Nephron (organoid): ENCODE data around the gene TICAM1.

Experiments
- H3K27ac Mint-ChIP-seq, 3 experiments: 2 replicates each; pipeline ENCODE4 v1.8.0; 2020; ENCODE audit warnings: mixed read lengths in 3 of 3, mild to moderate bottlenecking in 2 of 3, moderate library complexity in 1 of 3
- H3K27me3 Mint-ChIP-seq: 2 replicates; pipeline ENCODE4 v1.8.0; 2021; ENCODE audit warnings: low read depth, mild to moderate bottlenecking, moderate library complexity, mixed read lengths
- H3K36me3 Mint-ChIP-seq: 2 replicates; pipeline ENCODE4 v1.8.0; 2020; ENCODE audit warnings: low read depth, mixed read lengths
- H3K4me1 Mint-ChIP-seq: 2 replicates; pipeline ENCODE4 v1.8.0; 2020; ENCODE audit warnings: mixed read lengths
- H3K4me3 Mint-ChIP-seq, 3 experiments: 2 replicates each; pipeline ENCODE4 v1.8.0; 2020; ENCODE audit warnings: mild to moderate bottlenecking in 3 of 3, mixed read lengths in 3 of 3, moderate library complexity in 2 of 3
- H3K9me3 Mint-ChIP-seq: 2 replicates; pipeline ENCODE4 v1.8.0; 2020; ENCODE audit warnings: mixed read lengths
- CTCF ChIP-seq, 3 experiments: fragments of 200-600 bp; sonication (generic); IDR thresholded peaks; one replicate each; pipeline ENCODE4 v1.5.0; 2021; ENCODE audit warnings: antibody characterized with exemption in 3 of 3; ENCODE audit not compliant: unreplicated experiment in 3 of 3

TICAM1 gene

GRCh38 chr19:4831304-4831978 lies at the start of gene TICAM1:
Gene TICAM1 (minus strand): TSS chr19:4831712. CDS start chr19:4818377, 13,335 bp downstream.
- H3K4me3 Mint-ChIP-seq = peak within 1 kb of the TSS; percentile 86 to 89 (median 86)
- peaks cover 1% of the 10 kb centered on the region for H3K36me3 Mint-ChIP-seq
- H3K27me3 Mint-ChIP-seq = peaks cover 7% of the 10 kb centered on the region
- no peak for TF ChIP-seq CTCF (IDR thresholded peaks at IDR 0.05; ENCODE audit: unreplicated experiment in 3 of 3)
- peaks cover 10% of the 10 kb centered on the region for H3K4me1 Mint-ChIP-seq
- no peaks in the 10 kb centered on the region for H3K9me3 Mint-ChIP-seq
- peak within 1 kb of the TSS; percentile 8 to 71 (median 62) for H3K27ac Mint-ChIP-seq

- peaks cover under 1% of the 10 kb centered on the region for H3K27me3 Mint-ChIP-seq
- H3K9me3 Mint-ChIP-seq = no peaks in the 10 kb centered on the region
- H3K36me3 Mint-ChIP-seq = no peaks in the 10 kb centered on the region
- TF ChIP-seq CTCF (IDR thresholded peaks at IDR 0.05; ENCODE audit: unreplicated experiment in 3 of 3) = no peak
- H3K4me3 Mint-ChIP-seq = no peak overlapping the region
- peak overlapping the region in 2 of 3 experiments; percentile 39 to 77 for H3K27ac Mint-ChIP-seq
- H3K4me1 Mint-ChIP-seq = peaks cover 3% of the 10 kb centered on the region
These were observed 47.5 kb upstream of the TICAM1 start for GRCh38 chr19:4879041-4879440.

GRCh38 chr19:4878491-4878968 lies 47.0 kb upstream of the TICAM1 start:
- H3K27me3 Mint-ChIP-seq = peaks cover 5% of the 10 kb centered on the region
- H3K36me3 Mint-ChIP-seq = no peaks in the 10 kb centered on the region
- no peak overlapping the region for H3K4me3 Mint-ChIP-seq
- peak overlapping the region in 2 of 3 experiments; percentile 39 to 77 for H3K27ac Mint-ChIP-seq
- H3K4me1 Mint-ChIP-seq = peaks cover 4% of the 10 kb centered on the region
- TF ChIP-seq CTCF (IDR thresholded peaks at IDR 0.05; ENCODE audit: unreplicated experiment in 3 of 3) = no peak
- no peaks in the 10 kb centered on the region for H3K9me3 Mint-ChIP-seq

GRCh38 chr19:4877753-4878490 lies 46.4 kb upstream of the TICAM1 start:
- H3K36me3 Mint-ChIP-seq = no peaks in the 10 kb centered on the region
- no peak overlapping the region for H3K4me3 Mint-ChIP-seq
- no peak for TF ChIP-seq CTCF (IDR thresholded peaks at IDR 0.05; ENCODE audit: unreplicated experiment in 3 of 3)
- H3K9me3 Mint-ChIP-seq = no peaks in the 10 kb centered on the region
- peaks cover 10% of the 10 kb centered on the region for H3K27me3 Mint-ChIP-seq
- H3K4me1 Mint-ChIP-seq = peaks cover 4% of the 10 kb centered on the region
- peak overlapping the region in 1 of 3 experiments; percentile 44 for H3K27ac Mint-ChIP-seq

GRCh38 chr19:4873930-4874329 lies 42.4 kb upstream of the TICAM1 start:
- Mint-ChIP-seq H3K27ac (peak overlapping the region in 1 of 3 experiments; percentile 17), H3K9me3 (no peaks in the 10 kb centered on the region), H3K27me3 (peaks cover 10% of the 10 kb centered on the region), H3K4me3 (no peak overlapping the region), H3K36me3 (no peaks in the 10 kb centered on the region), H3K4me1 (peaks cover 4% of the 10 kb centered on the region)
- TF ChIP-seq CTCF (IDR thresholded peaks at IDR 0.05; ENCODE audit: unreplicated experiment in 3 of 3) = no peak
